ENCODE data around the gene TMEM43. TPM values are rescaled to one million over a fixed set of nuclear protein-coding genes. Genes with fewer than 3 reads are reported as not detected.

Gene TMEM43
- total RNA-seq, 1 experiment from 2014 or later = 36.7 TPM

DNA sequence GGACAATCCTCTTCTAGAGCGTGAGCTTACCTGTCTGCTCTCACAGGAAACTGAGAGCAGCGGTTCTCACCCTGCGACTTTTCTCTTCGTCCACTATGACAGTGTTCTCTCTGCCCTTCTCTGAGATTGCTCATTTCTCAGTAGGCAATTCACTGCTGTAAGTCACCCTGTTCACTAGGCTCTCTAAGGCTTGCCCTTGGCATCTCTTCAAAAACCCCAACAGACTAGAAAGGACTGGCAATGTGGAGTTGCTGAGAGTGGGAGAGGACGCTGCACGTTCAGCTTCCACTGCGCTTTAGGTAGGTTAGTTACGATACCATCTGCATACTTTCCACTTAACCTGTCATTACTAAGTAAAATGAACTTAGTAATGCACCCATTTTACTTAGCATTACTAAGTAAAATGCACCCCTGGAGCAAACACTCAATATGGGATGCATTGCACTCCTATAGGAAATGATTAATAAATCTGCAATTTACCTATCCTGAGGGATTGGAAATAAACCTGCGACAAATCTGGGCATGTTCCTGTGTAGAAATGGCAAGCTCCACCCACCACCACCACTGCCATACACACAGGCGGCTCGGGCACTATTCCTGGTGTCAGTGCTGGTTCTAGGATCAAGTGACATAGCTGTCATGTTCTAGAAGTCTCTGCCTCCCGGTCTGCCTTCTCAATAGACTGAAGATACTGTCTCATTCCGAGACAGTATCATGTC, 32.1 kb downstream of the TMEM43 start:
- WGBS (ENCODE audit: extremely low coverage, insufficient read length, low lambda C conversion rate) = no CpG with 5 or more reads among the region's 13 CpGs
- no peak overlapping the region for H2BK120ac ChIP-seq (ENCODE audit: low read depth, low read length, poor library complexity, severe bottlenecking)
- H2BK20ac ChIP-seq (ENCODE audit: low read depth, low read length, poor library complexity, severe bottlenecking) = no peak overlapping the region
- peaks cover 5 to 9% of the 10 kb centered on the region in 2 experiments; a peak in 4 of 5 replicates for H3K9me3 Mint-ChIP-seq
- no peak overlapping the region for H3K27ac ChIP-seq (ENCODE audit: insufficient read length, low read depth, low read length)
- H4K5ac ChIP-seq (ENCODE audit: insufficient read length, low read depth, low read length) = no peak overlapping the region
- no peaks in the 10 kb centered on the region for H3K9me3 ChIP-seq (ENCODE audit: control insufficient read depth, low read depth, low read length)
- peaks cover 44 to 89% (median 87%) of the 10 kb centered on the region in 3 experiments for H3K36me3 Mint-ChIP-seq (ENCODE audit: insufficient read depth in 1 of 3, low read depth in 3 of 3)
- no peaks in the 10 kb centered on the region for H3K79me2 ChIP-seq (ENCODE audit: insufficient read depth, low read length)
- TF ChIP-seq, protein P1, sequence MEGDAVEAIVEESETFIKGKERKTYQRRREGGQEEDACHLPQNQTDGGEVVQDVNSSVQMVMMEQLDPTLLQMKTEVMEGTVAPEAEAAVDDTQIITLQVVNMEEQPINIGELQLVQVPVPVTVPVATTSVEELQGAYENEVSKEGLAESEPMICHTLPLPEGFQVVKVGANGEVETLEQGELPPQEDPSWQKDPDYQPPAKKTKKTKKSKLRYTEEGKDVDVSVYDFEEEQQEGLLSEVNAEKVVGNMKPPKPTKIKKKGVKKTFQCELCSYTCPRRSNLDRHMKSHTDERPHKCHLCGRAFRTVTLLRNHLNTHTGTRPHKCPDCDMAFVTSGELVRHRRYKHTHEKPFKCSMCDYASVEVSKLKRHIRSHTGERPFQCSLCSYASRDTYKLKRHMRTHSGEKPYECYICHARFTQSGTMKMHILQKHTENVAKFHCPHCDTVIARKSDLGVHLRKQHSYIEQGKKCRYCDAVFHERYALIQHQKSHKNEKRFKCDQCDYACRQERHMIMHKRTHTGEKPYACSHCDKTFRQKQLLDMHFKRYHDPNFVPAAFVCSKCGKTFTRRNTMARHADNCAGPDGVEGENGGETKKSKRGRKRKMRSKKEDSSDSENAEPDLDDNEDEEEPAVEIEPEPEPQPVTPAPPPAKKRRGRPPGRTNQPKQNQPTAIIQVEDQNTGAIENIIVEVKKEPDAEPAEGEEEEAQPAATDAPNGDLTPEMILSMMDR (conservative IDR thresholded peaks at IDR 0.05) = no peak
- H3K4ac ChIP-seq (ENCODE audit: low read depth, low read length) = no peak overlapping the region
- no peak overlapping the region for H3K4me3 Mint-ChIP-seq
- no peaks in the 10 kb centered on the region for H3K4me1 ChIP-seq (ENCODE audit: insufficient read depth, low read length)
- H3K18ac ChIP-seq (ENCODE audit: insufficient read length, low read depth, low read length) = no peak overlapping the region
- no peaks in the 10 kb centered on the region for H3K79me1 ChIP-seq (ENCODE audit: insufficient read depth, low read depth, low read length, poor library complexity, severe bottlenecking)
- no peak overlapping the region for H3K23ac ChIP-seq (ENCODE audit: insufficient read length, low read depth, low read length)
- no peak overlapping the region for H4K8ac ChIP-seq (replicated peaks; ENCODE audit: insufficient read length, low read depth, low read length)
- no peak overlapping the region for H3K4me2 ChIP-seq (ENCODE audit: insufficient read depth, insufficient read length, low read length)
- H2BK15ac ChIP-seq (ENCODE audit: low read depth, low read length) = no peak overlapping the region
- no peak overlapping the region for H3K56ac ChIP-seq (ENCODE audit: insufficient read length, low read depth, low read length)
- no peaks in the 10 kb centered on the region for H4K20me1 ChIP-seq (ENCODE audit: control insufficient read depth, insufficient read depth, insufficient read length)
- H2BK5ac ChIP-seq (ENCODE audit: insufficient read length, low read length) = no peak overlapping the region
- DNase-seq = no peak
- peaks cover 0 to 5% of the 10 kb centered on the region in 2 experiments; a peak in 1 of 4 replicates for H3K4me1 Mint-ChIP-seq
- H3K27ac Mint-ChIP-seq = no peak overlapping the region
- H2AFZ ChIP-seq (ENCODE audit: low read length) = no peak overlapping the region
- H2AK5ac ChIP-seq (ENCODE audit: insufficient read length, low read length) = no peak overlapping the region
- H3K14ac ChIP-seq (ENCODE audit: insufficient read depth, low read length) = no peak overlapping the region
- no peaks in the 10 kb centered on the region for H3K23me2 ChIP-seq (ENCODE audit: insufficient read length, low read depth, low read length, poor library complexity, severe bottlenecking)
- H2BK12ac ChIP-seq (ENCODE audit: insufficient read length, low read depth, low read length) = no peak overlapping the region
- H3K27me3 ChIP-seq (ENCODE audit: insufficient read depth, low read length) = no peaks in the 10 kb centered on the region
- no peak overlapping the region for H3T11ph ChIP-seq (ENCODE audit: low read length)
- H4K91ac ChIP-seq (ENCODE audit: insufficient read length, low read depth, low read length) = no peak overlapping the region
- no peaks in the 10 kb centered on the region for H3K27me3 Mint-ChIP-seq (ENCODE audit: low read depth)
- no peak overlapping the region for H3K9ac ChIP-seq (ENCODE audit: extremely low read depth, insufficient read length, low read length)
